ENCODE data around the gene TIMM50. TPM values are rescaled to one million over a fixed set of nuclear protein-coding genes. Genes with fewer than 3 reads are reported as not detected.

TIMM50 gene
- total RNA-seq, 1 donor from 2014 or later = 98.1 TPM

- no peak for TF ChIP-seq CTCF (conservative IDR thresholded peaks at IDR 0.05; ENCODE audit: low read depth, low read length)
- DNase-seq (ENCODE audit: low read depth) = no peak
- no peak overlapping the region for H3K4me3 ChIP-seq (ENCODE audit: low read depth, low read length)
Measured at GRCh38 chr19:39509233-39509632, 28.6 kb downstream of the TIMM50 start.

GRCh38 chr19:39512988-39513387, 32.4 kb downstream of the TIMM50 start:
- H3K4me3 ChIP-seq (ENCODE audit: low read depth, low read length) = no peak overlapping the region
- no peak for DNase-seq (ENCODE audit: low read depth)
- TF ChIP-seq CTCF (conservative IDR thresholded peaks at IDR 0.05; ENCODE audit: low read depth, low read length) = no peak

GRCh38 chr19:39514840-39515550, 34.4 kb downstream of the TIMM50 start, which contains the start of gene SELENOV:
Gene SELENOV (plus strand): TSS chr19:39515139. CDS start chr19:39515213, 74 bp downstream.
- DNase-seq (ENCODE audit: low read depth) = no peak
- no peak for TF ChIP-seq CTCF (conservative IDR thresholded peaks at IDR 0.05; ENCODE audit: low read depth, low read length)
- H3K4me3 ChIP-seq (ENCODE audit: low read depth, low read length) = no peak within 1 kb of the TSS

- DNase-seq (ENCODE audit: low read depth) = no peak
- TF ChIP-seq CTCF (conservative IDR thresholded peaks at IDR 0.05; ENCODE audit: low read depth, low read length) = no peak
- no peak overlapping the region for H3K4me3 ChIP-seq (ENCODE audit: low read depth, low read length)
Measured at GRCh38 chr19:39515551-39516191, 35.0 kb downstream of the TIMM50 start.

GRCh38 chr19:39516270-39516669, 35.6 kb downstream of the TIMM50 start:
- TF ChIP-seq CTCF (conservative IDR thresholded peaks at IDR 0.05; ENCODE audit: low read depth, low read length) = no peak
- no peak overlapping the region for H3K4me3 ChIP-seq (ENCODE audit: low read depth, low read length)
- DNase-seq (ENCODE audit: low read depth) = no peak

- H3K4me3 ChIP-seq (ENCODE audit: low read depth, low read length) = no peak overlapping the region
- TF ChIP-seq CTCF (conservative IDR thresholded peaks at IDR 0.05; ENCODE audit: low read depth, low read length) = no peak
- no peak for DNase-seq (ENCODE audit: low read depth)
Measured at GRCh38 chr19:39517432-39517831, 36.8 kb downstream of the TIMM50 start.
